ENCODE data around the gene FANK1. TPM values are rescaled to one million over a fixed set of nuclear protein-coding genes. Genes with fewer than 3 reads are reported as not detected.

Gene FANK1
- polyA plus RNA-seq, 1 of the 3 experiments (the other 2 are of a cell fraction) = 12.3 TPM

GRCh38 chr10:125868372-125868975, 27.9 kb upstream of the FANK1 start (continued):
- TF ChIP-seq, protein P1, sequence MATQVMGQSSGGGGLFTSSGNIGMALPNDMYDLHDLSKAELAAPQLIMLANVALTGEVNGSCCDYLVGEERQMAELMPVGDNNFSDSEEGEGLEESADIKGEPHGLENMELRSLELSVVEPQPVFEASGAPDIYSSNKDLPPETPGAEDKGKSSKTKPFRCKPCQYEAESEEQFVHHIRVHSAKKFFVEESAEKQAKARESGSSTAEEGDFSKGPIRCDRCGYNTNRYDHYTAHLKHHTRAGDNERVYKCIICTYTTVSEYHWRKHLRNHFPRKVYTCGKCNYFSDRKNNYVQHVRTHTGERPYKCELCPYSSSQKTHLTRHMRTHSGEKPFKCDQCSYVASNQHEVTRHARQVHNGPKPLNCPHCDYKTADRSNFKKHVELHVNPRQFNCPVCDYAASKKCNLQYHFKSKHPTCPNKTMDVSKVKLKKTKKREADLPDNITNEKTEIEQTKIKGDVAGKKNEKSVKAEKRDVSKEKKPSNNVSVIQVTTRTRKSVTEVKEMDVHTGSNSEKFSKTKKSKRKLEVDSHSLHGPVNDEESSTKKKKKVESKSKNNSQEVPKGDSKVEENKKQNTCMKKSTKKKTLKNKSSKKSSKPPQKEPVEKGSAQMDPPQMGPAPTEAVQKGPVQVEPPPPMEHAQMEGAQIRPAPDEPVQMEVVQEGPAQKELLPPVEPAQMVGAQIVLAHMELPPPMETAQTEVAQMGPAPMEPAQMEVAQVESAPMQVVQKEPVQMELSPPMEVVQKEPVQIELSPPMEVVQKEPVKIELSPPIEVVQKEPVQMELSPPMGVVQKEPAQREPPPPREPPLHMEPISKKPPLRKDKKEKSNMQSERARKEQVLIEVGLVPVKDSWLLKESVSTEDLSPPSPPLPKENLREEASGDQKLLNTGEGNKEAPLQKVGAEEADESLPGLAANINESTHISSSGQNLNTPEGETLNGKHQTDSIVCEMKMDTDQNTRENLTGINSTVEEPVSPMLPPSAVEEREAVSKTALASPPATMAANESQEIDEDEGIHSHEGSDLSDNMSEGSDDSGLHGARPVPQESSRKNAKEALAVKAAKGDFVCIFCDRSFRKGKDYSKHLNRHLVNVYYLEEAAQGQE (IDR thresholded peaks at IDR 0.05; ENCODE audit: low read depth, low read length) = no peak

DNA sequence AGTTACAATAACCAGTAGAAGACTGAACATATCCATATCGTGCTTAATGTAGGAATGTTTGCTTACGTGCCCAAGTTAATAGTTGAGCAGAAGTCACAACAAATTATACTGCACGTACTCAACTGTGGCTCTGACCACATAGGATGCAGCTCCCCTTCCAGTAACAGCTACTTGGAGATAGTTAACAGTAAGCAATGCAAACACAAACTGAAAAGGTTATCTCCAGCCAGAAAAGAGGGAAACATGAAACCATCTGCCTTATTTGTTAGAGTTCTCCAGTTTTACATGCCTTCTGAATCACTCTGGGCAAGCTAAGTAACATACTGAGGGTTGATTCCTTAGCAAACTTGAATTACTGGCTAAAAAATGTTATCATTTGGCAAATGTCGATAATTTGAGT, 25.0 kb upstream of the FANK1 start:
- Histone ChIP-seq H3K9ac (no peak overlapping the region), H3K4me1 (ENCODE audit: control insufficient read depth in 1 of 2, insufficient read depth in 2 of 2, low read depth in 1 of 2, low read length in 1 of 2) (no peaks in the 10 kb centered on the region), H4K20me1 (ENCODE audit: insufficient read depth) (no peaks in the 10 kb centered on the region), H3K79me2 (ENCODE audit: insufficient read depth) (no peaks in the 10 kb centered on the region), H3K27ac (ENCODE audit: low read depth in 2 of 2, low read length in 1 of 2) (no peak overlapping the region), H3K9me3 (peaks cover 5% of the 10 kb centered on the region; the same call in 1 of the 2 replicates), H3K4me3 (ENCODE audit: low read depth in 2 of 2, low read length in 1 of 2) (no peak overlapping the region), H3K9me2 (no peaks in the 10 kb centered on the region), H3F3A (replicated peaks; ENCODE audit: insufficient read depth) (peaks cover 6% of the 10 kb centered on the region), H3K4me2 (no peak overlapping the region), H3K36me3 (replicated peaks in 1 of 2; ENCODE audit: control insufficient read depth in 1 of 2, insufficient read depth in 2 of 2, low read length in 1 of 2) (peaks cover 22 to 35% of the 10 kb centered on the region in 2 experiments), H2AFZ (ENCODE audit: low read depth) (no peak overlapping the region), H3K27me3 (ENCODE audit: insufficient read depth) (no peaks in the 10 kb centered on the region)
- no peak for DNase-seq
- no peak for TF ChIP-seq FOXM1 (IDR thresholded peaks at IDR 0.05; ENCODE audit: low read depth)
- TF ChIP-seq, protein P2, sequence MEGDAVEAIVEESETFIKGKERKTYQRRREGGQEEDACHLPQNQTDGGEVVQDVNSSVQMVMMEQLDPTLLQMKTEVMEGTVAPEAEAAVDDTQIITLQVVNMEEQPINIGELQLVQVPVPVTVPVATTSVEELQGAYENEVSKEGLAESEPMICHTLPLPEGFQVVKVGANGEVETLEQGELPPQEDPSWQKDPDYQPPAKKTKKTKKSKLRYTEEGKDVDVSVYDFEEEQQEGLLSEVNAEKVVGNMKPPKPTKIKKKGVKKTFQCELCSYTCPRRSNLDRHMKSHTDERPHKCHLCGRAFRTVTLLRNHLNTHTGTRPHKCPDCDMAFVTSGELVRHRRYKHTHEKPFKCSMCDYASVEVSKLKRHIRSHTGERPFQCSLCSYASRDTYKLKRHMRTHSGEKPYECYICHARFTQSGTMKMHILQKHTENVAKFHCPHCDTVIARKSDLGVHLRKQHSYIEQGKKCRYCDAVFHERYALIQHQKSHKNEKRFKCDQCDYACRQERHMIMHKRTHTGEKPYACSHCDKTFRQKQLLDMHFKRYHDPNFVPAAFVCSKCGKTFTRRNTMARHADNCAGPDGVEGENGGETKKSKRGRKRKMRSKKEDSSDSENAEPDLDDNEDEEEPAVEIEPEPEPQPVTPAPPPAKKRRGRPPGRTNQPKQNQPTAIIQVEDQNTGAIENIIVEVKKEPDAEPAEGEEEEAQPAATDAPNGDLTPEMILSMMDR (IDR thresholded peaks at IDR 0.05) = no peak
- TF ChIP-seq TEAD4 (IDR thresholded peaks at IDR 0.05; ENCODE audit: borderline replicate concordance, insufficient read depth) = no peak
- TF ChIP-seq, protein P3, sequence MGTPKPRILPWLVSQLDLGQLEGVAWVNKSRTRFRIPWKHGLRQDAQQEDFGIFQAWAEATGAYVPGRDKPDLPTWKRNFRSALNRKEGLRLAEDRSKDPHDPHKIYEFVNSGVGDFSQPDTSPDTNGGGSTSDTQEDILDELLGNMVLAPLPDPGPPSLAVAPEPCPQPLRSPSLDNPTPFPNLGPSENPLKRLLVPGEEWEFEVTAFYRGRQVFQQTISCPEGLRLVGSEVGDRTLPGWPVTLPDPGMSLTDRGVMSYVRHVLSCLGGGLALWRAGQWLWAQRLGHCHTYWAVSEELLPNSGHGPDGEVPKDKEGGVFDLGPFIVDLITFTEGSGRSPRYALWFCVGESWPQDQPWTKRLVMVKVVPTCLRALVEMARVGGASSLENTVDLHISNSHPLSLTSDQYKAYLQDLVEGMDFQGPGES (IDR thresholded peaks at IDR 0.05; ENCODE audit: low read depth, low read length) = no peak
- no peak for TF ChIP-seq NFIC (IDR thresholded peaks at IDR 0.05; ENCODE audit: borderline replicate concordance)
- TF ChIP-seq SMC3 (IDR thresholded peaks at IDR 0.05; ENCODE audit: low read depth, low read length) = no peak
- TF ChIP-seq EP300 (IDR thresholded peaks at IDR 0.05; ENCODE audit: borderline replicate concordance in 1 of 2, low read depth in 1 of 2, low read length in 1 of 2) = no peak
- TF ChIP-seq, protein P4, sequence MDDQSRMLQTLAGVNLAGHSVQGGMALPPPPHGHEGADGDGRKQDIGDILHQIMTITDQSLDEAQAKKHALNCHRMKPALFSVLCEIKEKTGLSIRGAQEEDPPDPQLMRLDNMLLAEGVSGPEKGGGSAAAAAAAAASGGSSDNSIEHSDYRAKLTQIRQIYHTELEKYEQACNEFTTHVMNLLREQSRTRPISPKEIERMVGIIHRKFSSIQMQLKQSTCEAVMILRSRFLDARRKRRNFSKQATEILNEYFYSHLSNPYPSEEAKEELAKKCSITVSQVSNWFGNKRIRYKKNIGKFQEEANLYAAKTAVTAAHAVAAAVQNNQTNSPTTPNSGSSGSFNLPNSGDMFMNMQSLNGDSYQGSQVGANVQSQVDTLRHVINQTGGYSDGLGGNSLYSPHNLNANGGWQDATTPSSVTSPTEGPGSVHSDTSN (IDR thresholded peaks at IDR 0.05) = no peak
- TF ChIP-seq GABPA (IDR thresholded peaks at IDR 0.05; ENCODE audit: low read depth) = no peak
- TF ChIP-seq ZBTB33 (IDR thresholded peaks at IDR 0.05; ENCODE audit: borderline replicate concordance, low read depth) = no peak
- no peak for TF ChIP-seq ELF1 (IDR thresholded peaks at IDR 0.05)
- no peak for TF ChIP-seq JUND (IDR thresholded peaks at IDR 0.05)
- TF ChIP-seq TCF12 (IDR thresholded peaks at IDR 0.05) = no peak
- TF ChIP-seq GATA2 (CRISPR knock-in tag; IDR thresholded peaks at IDR 0.05) = no peak
- TF ChIP-seq FOSL2 (IDR thresholded peaks at IDR 0.05; ENCODE audit: borderline replicate concordance, low read depth) = no peak
- ChIA-PET CTCF (interaction anchor here (1.2 to 4.0 kb wide), 3 partner anchors 11 to 44 kb away, joined by 3 to 19 read pairs (median 4); partner anchors contain the start of gene DHX32), POLR2A (no interaction called here)
- 87% methylated on average over 4 of the region's 4 CpGs for WGBS (ENCODE audit: low lambda C conversion rate)

All from SK-N-SH (cell line).